GM12874 (cell line): ENCODE results near the gene SEMA3C.

Experiments used
- TF ChIP-seq, protein P1 (sequence below): IDR thresholded peaks from 2 replicates; pipeline ENCODE4 v1.5.1; 2011; ENCODE audit warnings: low read depth, mild to moderate bottlenecking, control low read depth, low read length, moderate library complexity; ENCODE audit not compliant: insufficient read depth

Gene SEMA3C

DNA sequence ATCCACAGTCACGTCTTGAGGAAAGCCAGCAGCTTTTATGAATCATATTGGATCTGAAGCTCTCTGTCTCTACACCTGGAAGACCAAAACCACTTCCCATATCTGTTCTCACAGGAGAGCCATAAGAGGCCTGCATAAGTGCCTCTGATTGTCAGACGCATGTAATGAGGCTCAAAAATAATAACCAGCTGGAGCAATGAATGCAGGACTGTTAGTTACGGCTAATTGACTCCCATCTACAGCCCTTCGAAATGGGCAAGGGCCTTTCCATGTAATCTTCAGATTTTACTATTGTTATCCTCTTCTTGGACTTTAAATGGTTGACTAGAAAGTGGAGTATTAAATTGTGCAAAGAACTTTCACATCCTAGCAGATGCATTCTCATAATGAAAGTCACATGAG is 4.4 kb upstream of the SEMA3C start:
- TF ChIP-seq, protein P1, sequence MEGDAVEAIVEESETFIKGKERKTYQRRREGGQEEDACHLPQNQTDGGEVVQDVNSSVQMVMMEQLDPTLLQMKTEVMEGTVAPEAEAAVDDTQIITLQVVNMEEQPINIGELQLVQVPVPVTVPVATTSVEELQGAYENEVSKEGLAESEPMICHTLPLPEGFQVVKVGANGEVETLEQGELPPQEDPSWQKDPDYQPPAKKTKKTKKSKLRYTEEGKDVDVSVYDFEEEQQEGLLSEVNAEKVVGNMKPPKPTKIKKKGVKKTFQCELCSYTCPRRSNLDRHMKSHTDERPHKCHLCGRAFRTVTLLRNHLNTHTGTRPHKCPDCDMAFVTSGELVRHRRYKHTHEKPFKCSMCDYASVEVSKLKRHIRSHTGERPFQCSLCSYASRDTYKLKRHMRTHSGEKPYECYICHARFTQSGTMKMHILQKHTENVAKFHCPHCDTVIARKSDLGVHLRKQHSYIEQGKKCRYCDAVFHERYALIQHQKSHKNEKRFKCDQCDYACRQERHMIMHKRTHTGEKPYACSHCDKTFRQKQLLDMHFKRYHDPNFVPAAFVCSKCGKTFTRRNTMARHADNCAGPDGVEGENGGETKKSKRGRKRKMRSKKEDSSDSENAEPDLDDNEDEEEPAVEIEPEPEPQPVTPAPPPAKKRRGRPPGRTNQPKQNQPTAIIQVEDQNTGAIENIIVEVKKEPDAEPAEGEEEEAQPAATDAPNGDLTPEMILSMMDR = no peak

DNA sequence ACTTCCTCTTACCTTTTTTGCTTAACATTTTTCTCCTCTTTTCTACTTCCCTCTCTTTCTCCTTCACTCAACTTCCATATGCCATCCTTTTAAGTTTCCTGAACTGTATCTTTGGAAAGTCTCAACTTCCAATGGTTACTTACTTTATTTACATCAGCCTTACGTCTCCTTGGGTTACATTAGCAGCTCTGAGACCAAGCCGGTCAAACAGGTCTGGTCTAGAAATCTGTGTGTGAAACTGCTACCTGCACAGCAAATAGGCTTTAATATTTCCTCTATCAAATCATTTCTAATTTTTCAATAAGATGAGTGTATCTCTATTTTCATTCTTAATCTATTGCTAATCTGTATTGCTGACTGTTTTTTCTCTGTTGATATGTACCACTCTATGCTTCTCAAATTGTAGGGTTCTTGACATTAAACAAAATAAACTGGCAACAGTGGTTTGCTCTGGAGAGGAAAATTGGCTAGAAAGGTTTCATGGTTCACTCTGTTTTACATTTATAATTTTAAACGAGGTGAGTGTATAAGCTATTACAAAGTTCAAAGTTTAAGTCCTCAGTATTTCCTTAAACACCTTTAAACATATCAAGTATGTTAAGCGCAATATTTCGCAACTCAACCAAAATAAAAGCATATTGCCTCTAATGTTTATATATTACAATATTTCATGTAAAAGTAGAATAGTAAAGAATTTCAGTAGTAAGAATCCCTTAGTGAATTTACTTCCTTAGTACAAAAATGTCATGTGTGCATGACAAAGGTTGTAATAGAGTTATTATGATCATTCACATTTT is 3.6 kb upstream of the SEMA3C start:
- TF ChIP-seq, protein P1 = no peak

DNA sequence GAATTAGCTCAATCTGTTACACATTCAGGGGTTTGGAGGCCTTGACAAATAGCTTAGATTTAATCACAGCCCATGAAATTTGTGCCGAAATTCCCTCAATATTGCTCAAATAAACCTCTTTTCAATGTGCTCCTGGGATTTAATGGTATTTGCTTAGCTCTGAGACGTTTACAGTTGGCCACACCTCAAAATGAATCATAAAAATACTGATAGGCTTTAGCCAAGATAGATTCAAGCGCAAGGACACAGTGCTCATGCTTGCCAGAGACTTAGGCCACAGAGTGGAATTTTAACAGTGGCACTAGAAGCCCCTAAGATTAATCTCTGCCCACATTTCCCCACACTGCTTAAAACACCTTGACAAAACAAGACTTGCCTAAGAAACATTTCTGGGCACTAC is 2.3 kb upstream of the SEMA3C start:
- TF ChIP-seq, protein P1 = no peak

DNA sequence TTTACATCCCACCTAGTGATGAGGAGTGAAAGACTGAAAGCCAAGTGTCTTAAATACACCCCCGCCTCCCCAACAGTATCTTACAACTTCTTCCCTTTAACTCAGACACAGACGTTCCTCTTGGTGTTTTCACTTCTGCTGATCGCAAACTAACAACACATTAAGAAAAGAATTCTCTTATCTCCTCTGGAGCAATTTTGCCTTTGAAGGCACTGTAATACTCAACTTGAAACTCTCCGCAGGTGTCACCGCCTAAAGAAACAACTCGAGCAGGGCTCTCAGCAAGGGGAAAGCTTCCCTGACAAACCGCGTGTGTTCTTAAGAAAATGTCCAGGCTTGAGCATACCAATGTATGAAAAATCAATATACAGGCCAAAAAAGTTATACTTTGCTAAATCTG is 452 bp downstream of the SEMA3C start:
- TF ChIP-seq, protein P1 = no peak

DNA sequence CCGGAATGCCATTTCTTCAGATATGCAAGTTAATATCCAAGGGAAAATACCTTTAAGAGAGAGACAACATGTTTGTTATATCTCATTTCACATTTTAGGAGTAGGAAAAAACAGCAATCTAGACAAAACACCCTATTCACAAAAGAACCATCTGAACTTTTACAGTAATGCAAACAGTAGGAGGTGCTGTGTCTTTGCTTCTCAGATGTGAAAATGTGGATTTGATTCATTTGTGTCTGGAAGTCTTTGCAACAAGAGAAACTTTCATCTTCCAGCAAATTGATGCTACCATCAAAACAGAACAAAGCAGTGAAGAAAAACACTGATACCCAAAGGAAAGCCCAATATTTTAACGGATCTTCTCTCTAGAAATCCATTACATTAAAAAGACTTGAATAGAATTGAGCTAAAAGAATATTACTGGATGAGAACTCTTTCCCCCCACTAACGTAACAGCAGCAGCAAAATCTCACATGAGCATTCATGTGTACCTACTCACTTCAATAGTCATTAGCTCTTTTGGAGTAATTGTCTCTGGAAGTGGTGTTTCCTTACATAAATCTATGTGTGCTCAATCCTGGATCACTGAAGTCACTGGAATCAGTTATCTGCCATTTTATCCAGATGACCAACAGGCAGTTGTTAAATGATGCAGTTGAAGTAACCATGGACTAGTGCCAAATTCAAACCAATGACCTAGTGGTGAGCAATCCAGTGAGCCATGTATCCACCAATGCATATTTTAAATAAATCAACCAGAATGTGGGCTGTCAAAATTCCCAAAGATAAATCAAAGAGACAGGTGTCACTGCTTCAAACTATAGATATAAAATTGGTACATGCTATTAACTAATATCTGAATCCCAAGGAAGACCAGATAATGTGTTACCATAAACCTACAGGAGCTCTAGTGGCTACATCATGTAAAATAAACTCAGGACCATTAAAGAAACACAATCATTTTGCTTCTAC is 1.8 kb downstream of the SEMA3C start:
- TF ChIP-seq, protein P1 = no peak

DNA sequence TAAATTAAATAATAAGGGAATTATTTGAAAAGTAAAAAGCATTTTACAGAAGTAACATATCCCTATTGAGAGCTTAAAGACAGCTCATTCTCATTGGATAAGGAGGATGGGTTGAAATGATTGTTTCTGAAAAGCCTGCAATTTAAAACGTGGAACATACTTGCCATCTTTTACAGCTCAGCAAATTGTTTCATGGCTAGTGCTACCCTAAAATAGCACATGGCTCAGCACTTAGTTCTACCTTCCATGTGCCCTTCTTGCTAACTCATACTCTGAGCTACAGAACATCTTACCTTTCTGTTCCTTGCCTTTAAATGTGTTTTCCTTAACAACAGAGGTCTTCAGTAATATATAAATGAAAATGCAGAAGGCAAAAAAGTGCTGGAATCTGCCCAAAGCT is 8.6 kb downstream of the SEMA3C start:
- TF ChIP-seq, protein P1 = no peak

DNA sequence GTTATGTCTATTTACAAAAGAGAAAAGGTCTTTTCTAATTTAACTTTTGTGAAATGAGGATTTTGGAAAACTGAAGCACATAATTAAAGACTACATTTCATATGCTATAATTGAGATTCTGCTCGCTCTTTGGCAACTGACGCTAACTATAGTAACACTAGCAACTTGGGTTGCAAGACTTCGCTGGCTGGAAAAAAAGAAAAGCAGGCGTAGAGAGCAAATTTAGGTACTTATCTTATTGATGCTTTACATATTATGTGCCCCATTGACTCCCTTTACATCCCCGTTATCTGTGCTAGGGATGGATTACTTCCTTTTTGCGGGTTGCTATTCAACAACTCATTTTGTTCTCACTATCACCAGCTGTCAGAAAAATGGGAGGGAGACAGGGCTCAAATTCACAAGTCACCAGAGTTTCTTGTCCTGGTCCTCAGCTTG is 10.5 kb downstream of the SEMA3C start:
- TF ChIP-seq, protein P1 = no peak
